ENCODE data around the gene LRRC14B.

The LRRC14B gene

DNA sequence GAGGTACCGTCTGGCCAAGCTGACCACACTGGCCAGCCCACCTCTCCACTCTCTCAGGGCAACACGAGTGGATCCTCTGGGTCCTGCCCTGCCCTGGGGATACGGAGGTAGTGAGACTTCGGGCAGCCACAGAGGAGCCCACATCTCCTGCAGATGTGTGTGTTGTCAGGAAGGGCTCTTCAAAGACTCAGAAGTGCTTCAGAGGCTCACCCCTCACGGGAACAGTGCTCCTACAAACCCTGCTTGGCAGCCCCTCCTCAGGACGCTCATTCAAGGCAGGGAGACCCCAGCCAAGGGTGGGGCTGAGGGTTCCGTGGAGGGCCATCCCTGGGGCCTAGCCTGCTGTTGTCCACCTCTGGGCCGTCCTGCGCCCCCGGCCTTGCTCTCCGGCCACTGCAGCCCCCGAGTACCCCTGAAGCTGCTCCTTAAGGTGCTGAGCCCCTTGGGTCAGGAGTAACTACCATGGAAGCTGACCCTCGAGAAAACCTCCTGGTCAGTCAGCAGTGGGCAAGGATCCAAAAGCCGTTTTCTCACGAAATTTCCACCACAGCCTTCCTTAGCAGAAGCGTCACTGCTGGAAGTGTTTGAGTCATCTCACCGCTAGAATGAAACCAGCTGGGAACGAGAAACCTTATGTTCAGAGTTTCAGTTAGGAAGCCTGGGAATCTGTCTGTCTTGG lies 23.2 kb upstream of the LRRC14B start:
- TF ChIP-seq POLR2AphosphoS5 (IDR thresholded peaks at IDR 0.05; ENCODE audit: low read depth) (no peak), SPI1 (IDR thresholded peaks at IDR 0.05; ENCODE audit: borderline replicate concordance, low read depth) (no peak), CTCF (IDR thresholded peaks at IDR 0.05; ENCODE audit: insufficient read depth, low read length) (no peak), GABPA (IDR thresholded peaks at IDR 0.05; ENCODE audit: low read depth) (no peak)
- TF ChIP-seq, protein P1, sequence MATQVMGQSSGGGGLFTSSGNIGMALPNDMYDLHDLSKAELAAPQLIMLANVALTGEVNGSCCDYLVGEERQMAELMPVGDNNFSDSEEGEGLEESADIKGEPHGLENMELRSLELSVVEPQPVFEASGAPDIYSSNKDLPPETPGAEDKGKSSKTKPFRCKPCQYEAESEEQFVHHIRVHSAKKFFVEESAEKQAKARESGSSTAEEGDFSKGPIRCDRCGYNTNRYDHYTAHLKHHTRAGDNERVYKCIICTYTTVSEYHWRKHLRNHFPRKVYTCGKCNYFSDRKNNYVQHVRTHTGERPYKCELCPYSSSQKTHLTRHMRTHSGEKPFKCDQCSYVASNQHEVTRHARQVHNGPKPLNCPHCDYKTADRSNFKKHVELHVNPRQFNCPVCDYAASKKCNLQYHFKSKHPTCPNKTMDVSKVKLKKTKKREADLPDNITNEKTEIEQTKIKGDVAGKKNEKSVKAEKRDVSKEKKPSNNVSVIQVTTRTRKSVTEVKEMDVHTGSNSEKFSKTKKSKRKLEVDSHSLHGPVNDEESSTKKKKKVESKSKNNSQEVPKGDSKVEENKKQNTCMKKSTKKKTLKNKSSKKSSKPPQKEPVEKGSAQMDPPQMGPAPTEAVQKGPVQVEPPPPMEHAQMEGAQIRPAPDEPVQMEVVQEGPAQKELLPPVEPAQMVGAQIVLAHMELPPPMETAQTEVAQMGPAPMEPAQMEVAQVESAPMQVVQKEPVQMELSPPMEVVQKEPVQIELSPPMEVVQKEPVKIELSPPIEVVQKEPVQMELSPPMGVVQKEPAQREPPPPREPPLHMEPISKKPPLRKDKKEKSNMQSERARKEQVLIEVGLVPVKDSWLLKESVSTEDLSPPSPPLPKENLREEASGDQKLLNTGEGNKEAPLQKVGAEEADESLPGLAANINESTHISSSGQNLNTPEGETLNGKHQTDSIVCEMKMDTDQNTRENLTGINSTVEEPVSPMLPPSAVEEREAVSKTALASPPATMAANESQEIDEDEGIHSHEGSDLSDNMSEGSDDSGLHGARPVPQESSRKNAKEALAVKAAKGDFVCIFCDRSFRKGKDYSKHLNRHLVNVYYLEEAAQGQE (IDR thresholded peaks at IDR 0.05; ENCODE audit: insufficient replicate concordance, low read depth): no peak
- no peak for DNase-seq (ENCODE audit: low read depth in 1 of 2, low spot score in 1 of 2)
- Histone ChIP-seq H3K27ac (replicated peaks) (no peak overlapping the region), H3K27me3 (ENCODE audit: insufficient read depth, poor library complexity, severe bottlenecking) (peaks cover 3% of the 10 kb centered on the region), H3K4me3 (replicated peaks; ENCODE audit: insufficient read depth, low read length) (no peak overlapping the region)

DNA sequence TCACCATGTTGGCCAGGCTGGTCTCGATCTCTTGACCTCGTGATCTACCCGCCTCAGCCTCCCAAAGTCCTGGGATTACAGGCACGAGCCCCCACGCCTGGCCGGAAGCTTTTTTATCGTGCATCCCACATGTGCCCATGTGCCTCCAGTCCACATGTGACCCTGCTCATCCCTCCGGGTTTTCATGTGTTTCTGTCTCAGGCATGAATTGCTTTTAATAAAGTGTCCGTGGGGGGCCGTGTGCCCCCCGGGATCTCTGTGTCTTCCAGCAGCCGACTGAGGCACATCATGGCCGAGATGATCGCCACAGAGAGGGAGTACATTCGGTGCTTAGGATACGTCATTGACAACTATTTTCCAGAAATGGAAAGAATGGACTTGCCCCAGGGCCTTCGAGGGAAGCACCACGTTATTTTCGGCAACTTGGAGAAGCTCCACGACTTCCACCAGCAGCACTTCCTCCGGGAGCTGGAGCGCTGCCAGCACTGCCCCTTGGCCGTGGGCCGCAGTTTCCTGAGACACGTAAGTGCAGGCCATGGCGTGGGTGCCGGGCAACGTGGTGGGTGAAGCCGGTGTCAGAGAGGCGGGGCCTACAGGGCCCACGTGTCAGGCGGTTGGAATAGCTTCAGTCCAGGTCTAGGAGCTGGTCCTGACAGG lies 22.1 kb upstream of the LRRC14B start:
- no peak overlapping the region for H3K27ac ChIP-seq (replicated peaks)

DNA sequence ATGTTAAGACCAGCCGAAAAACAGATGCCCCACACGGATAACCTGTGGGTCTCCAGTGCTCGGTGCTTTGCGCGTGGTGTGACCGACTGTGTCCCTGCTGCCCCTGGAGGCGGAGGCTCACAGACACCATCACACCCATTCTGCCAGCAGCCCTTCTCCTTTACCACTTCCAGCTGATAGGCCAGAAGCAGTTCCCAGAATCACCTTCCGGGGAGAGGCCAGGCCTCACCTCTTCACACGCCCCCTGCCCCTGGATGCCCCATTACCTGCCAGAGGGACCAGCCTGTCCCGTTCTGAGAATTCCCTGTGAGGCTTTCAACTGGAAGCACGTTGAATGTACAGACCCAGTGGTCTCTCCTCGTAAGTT lies 21.6 kb upstream of the LRRC14B start:
- TF ChIP-seq, protein P1 (IDR thresholded peaks at IDR 0.05; ENCODE audit: insufficient replicate concordance, low read depth): no peak
- TF ChIP-seq CTCF (IDR thresholded peaks at IDR 0.05; ENCODE audit: insufficient read depth, low read length): no peak
- TF ChIP-seq POLR2AphosphoS5 (IDR thresholded peaks at IDR 0.05; ENCODE audit: low read depth): no peak
- no peak for TF ChIP-seq SPI1 (IDR thresholded peaks at IDR 0.05; ENCODE audit: borderline replicate concordance, low read depth)
- TF ChIP-seq GABPA (IDR thresholded peaks at IDR 0.05; ENCODE audit: low read depth): no peak
- Histone ChIP-seq H3K27ac (replicated peaks) (no peak overlapping the region), H3K27me3 (ENCODE audit: insufficient read depth, poor library complexity, severe bottlenecking) (peaks cover 3% of the 10 kb centered on the region), H3K4me3 (replicated peaks; ENCODE audit: insufficient read depth, low read length) (no peak overlapping the region)
- no peak for DNase-seq (ENCODE audit: low read depth in 1 of 2, low spot score in 1 of 2)

More for the DNA sequence above, 22.1 kb upstream of the LRRC14B start:
- H3K27me3 ChIP-seq (ENCODE audit: insufficient read depth, poor library complexity, severe bottlenecking): peaks cover 3% of the 10 kb centered on the region
- no peak for DNase-seq (ENCODE audit: low read depth in 1 of 2, low spot score in 1 of 2)
- TF ChIP-seq, protein P1 (IDR thresholded peaks at IDR 0.05; ENCODE audit: insufficient replicate concordance, low read depth): no peak
- no peak for TF ChIP-seq GABPA (IDR thresholded peaks at IDR 0.05; ENCODE audit: low read depth)
- TF ChIP-seq CTCF (IDR thresholded peaks at IDR 0.05; ENCODE audit: insufficient read depth, low read length): no peak
- no peak for TF ChIP-seq SPI1 (IDR thresholded peaks at IDR 0.05; ENCODE audit: borderline replicate concordance, low read depth)
- no peak for TF ChIP-seq POLR2AphosphoS5 (IDR thresholded peaks at IDR 0.05; ENCODE audit: low read depth)
- H3K4me3 ChIP-seq (replicated peaks; ENCODE audit: insufficient read depth, low read length): no peak overlapping the region

Data from HL-60 (cell line).